HG03432 (cell line): Measurements from ENCODE around the gene FAM236A.
"Not testable (repeated sequence)": the region's sequence is repeated elsewhere in the genome, so short reads cannot be mapped to it uniquely, and the experiment has no call there.

Source experiments
- ATAC-seq: cut with Tn5 transposase; IDR thresholded peaks from one replicate; pipeline ENCODE4 v1.9.1; 2021; ENCODE audit warnings: mild to moderate bottlenecking, moderate library complexity; ENCODE audit not compliant: unreplicated experiment

FAM236A gene

DNA sequence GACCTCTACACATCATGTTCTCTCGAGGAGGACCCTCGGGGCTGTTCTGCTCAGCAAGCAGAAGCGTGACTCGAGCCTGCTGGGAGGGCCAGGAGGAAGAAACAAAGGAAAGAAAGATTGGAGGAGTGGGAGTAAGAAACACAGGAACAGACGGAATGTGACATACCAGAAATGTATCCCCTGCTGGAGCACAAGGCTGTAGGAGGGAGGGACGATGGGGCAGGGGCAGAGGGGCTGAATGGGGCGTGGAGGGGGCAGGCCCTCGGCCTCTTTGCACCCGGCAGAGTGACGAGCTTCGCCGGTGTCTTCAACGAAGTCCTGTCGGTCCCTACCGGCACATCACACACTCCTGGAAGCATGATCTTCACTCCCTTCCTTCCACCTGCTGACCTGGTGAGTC lies at the start of gene FAM236A:
Gene FAM236A, plus strand, starts transcription at position 301 of the 400 bp plus-strand sequence. Its CDS starts 57 bp downstream, at position 358.
- not testable (repeated sequence) for ATAC-seq

- ATAC-seq, result not testable (repeated sequence)
Measured at GRCh38 chrX:72889740-72890139, 48.3 kb upstream of the FAM236A start.

DNA sequence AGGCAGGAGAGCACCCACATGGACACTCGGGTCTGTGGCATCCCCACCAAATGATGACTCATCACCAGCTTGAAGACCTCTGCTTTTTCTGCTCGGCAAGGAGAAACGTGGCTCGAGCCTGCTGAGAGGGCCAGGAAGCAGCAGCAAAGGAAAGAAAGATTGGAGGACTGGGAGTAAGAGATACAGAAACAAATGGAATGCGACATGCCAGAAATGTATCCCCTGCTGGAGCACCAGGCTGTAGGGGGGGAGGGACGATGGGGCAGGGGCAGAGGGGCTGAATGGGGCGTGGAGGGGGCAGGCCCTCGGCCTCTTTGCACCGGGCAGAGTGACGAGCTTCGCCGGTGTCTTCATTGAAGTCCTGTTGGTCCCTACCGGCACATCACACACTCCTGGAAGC lies 25.7 kb upstream of the FAM236A start, which contains the start of gene FAM236C:
Gene FAM236C, plus strand, starts transcription at position 301 of the 400 bp plus-strand sequence. CDS start 100 bp downstream, outside the sequence.
- not testable (repeated sequence) for ATAC-seq

- not testable (repeated sequence) for ATAC-seq
Measured at GRCh38 chrX:72916096-72916495, 21.9 kb upstream of the FAM236A start.

DNA sequence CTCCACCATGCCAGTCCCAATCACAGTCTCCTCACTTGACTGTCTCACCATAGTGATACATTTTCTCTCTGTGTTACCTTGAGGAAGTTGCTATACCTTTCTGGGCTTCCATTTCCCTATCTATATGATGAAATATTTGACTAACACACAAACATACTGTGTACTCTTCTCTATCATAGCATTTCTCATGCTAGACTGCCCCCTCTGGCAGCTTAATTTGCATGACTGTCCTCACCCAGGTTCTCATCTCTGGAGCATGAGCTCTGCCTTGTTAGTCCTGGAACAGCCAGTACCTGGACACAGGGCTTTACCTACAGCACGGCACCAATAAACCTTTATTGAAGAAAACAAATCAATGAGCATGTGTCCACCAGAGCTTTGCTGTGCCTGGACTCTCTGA lies 5.7 kb upstream of the FAM236A start:
- not testable (repeated sequence) for ATAC-seq

DNA sequence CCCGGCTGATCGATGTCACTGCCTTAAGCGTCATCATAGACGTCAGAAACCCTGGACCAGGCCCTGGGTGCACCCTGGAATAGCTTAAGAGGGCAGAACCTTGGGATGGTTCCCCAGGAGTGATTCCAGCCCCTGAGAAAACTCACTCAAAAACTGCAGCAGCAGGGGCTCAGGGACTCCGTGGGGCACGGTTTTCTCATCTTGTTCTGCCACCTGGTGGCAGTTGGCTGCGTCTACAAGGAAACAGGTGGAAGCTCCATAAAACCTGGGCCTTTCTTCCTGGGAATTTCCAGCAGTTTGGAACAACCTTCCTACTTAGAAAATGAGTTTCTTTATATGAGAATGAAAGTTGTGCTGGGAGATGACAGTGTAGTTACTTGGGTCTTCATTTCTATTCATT lies 1.6 kb upstream of the FAM236A start:
- ATAC-seq, result not testable (repeated sequence)

DNA sequence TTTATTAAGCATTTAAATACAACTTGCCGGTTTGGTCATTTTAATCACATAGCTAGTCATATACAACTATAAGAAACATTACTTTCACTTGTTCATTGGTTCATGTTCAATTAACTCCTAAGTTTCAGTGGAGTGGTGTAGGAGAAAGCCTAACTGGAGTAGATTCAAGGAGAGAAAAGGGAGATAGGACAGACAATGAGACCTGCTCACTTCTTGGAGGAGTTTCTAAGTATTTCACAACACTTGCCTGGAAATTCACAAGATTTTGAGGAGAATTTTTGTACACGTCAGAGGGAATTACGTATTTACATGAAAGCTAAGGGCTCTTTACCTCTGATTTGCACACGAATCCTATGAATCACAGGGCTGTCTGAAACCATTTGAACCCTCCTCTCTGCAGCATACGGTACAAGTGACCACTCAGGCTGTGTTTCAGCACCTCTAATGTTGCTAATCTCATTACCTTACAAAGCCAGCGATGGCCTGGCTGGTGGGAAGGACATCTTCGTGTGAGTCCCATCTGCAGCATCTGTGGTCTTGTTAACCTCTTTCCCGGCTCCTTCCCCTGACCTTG lies 1.0 kb upstream of the FAM236A start:
- not testable (repeated sequence) for ATAC-seq

GRCh38 chrX:72942272-72942671 lies 4.3 kb downstream of the FAM236A start:
- not testable (repeated sequence) for ATAC-seq

- ATAC-seq, result peak; percentile 82
Measured at GRCh38 chrX:72943035-72943818, 5.2 kb downstream of the FAM236A start.

DNA sequence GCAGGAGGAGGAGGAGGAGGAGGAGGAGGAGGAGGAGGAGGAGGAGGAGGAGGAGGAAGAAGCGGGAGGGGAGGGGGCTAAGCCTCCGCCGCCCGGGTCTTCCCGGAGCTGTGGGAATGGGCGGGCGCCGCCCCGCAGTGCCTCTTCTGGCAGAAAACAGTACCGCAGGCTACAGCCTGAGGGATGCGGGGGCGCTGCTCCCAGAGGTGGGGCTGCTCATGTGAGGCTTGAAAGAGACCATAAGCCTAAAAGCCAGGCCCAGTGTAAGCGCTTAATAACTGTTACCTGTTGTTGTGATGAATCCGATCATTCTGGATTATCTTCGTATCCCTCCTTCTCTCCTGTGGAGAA lies 5.8 kb downstream of the FAM236A start, which contains the start of gene DMRTC1:
Gene DMRTC1, minus strand, starts transcription at position 19 of the 351 bp plus-strand sequence. CDS start 68,143 bp downstream, outside the sequence.
- ATAC-seq, result peak; percentile 88

- not testable (repeated sequence) for ATAC-seq
Measured at GRCh38 chrX:72959971-72960370, 22.0 kb downstream of the FAM236A start.

GRCh38 chrX:72971859-72972258 lies 33.9 kb downstream of the FAM236A start:
- ATAC-seq, result not testable (repeated sequence)

- ATAC-seq, result not testable (repeated sequence)
Measured at GRCh38 chrX:72974885-72975284, 36.9 kb downstream of the FAM236A start.

DNA sequence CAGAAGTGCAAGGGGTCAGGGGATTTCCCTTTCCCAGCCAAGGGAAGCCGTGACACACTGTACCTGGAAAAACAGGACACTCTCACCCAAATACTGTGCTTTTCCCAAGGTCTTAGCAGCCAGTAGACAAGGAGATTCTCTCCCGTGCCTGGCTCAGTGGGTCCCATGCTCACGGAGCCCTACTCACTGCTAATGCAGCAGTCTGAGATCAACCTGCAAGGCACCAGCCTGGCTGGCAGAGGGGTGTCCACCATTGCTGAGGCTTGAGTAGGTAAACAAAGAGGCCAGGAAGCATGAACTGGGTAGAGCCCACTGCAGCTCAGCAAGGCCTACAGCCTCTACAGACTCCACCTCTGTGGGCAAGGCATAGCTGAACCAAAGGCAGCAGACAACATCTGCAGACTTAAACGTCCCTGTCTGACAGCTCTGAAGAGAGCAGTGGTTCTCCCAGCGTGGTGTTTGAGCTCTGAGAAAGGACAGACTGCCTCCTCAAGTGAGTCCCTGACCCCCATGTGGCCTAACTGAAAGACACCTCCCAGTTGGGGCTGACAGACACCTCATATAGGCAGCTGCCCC lies 43.0 kb downstream of the FAM236A start:
- not testable (repeated sequence) for ATAC-seq
